Sigmoid colon (tissue), 7 donors: Measurements from ENCODE around the gene VMAC. TPM values are rescaled to one million over a fixed set of nuclear protein-coding genes. Genes with fewer than 3 reads are reported as not detected.
A peak's percentile ranks its signal among the peaks of the same experiment; 100 is the strongest.
"Not testable (repeated sequence)": the region's sequence is repeated elsewhere in the genome, so short reads cannot be mapped to it uniquely, and the experiment has no call there.

Experiments
- DNase-seq: peaks from one replicate; pipeline ENCODE4 v3.0.0-alpha.2; 2019
- H3K27ac ChIP-seq, 4 donors: fragments of 200-600 bp; sonication (generic); one replicate each; pipeline ENCODE4 v1.5.1; 2016 to 2019; ENCODE audit warnings: mild to moderate bottlenecking in 1 of 4
- H3K27me3 ChIP-seq, 3 donors: fragments of 200-600 bp; sonication (generic); one replicate each; pipeline ENCODE4 v1.5.1; 2019; ENCODE audit warnings: mild to moderate bottlenecking in 1 of 3
- H3K36me3 ChIP-seq, 4 donors: fragments of 200-600 bp; sonication (generic); one replicate each; pipeline ENCODE4 v1.5.1; 2016 to 2019
- H3K4me1 ChIP-seq, 4 donors: fragments of 200-600 bp; sonication (generic); one replicate each; pipeline ENCODE4 v1.5.1; 2017 to 2019
- H3K4me3 ChIP-seq, 4 donors: fragments of 200-600 bp; sonication (generic); one replicate each; pipeline ENCODE4 v1.5.1; 2017 to 2019; ENCODE audit warnings: mild to moderate bottlenecking in 2 of 4, moderate library complexity in 1 of 4
- H3K9me3 ChIP-seq, 4 donors: fragments of 200-600 bp in 3 of 4; sonication (generic) in 3 of 4; one replicate each; pipeline versions ENCODE4 v1.5.1 to v1.6.1; 2013 to 2019
- CTCF ChIP-seq, 4 experiments: fragments of 450-650 bp in 3 of 4; fragments of 200-600 bp in 1 of 4; IDR thresholded peaks; one replicate each; pipeline ENCODE4 v1.5.1; 2016 to 2019; ENCODE audit warnings: antibody characterized with exemption in 4 of 4, mild to moderate bottlenecking in 3 of 4, moderate library complexity in 2 of 4
- EP300 ChIP-seq, 4 donors: sonication (generic); formaldehyde crosslinking; IDR thresholded peaks; one replicate each; pipeline ENCODE4 v1.6.1; 2017; ENCODE audit warnings: antibody characterized with exemption in 4 of 4
- POLR2A ChIP-seq, 2 donors: fragments of 450-650 bp; IDR thresholded peaks; one replicate each; pipeline ENCODE4 v1.6.1; 2016; ENCODE audit warnings: antibody characterized with exemption in 2 of 2, mild to moderate bottlenecking in 2 of 2, moderate library complexity in 2 of 2
- POLR2AphosphoS5 ChIP-seq, 4 donors: sonication (generic); formaldehyde crosslinking; IDR thresholded peaks; one replicate each; pipeline ENCODE4 v1.6.1; 2017; ENCODE audit warnings: antibody characterized with exemption in 4 of 4
- WGBS, 2 donors: extraction: QIAGEN DNeasy Blood & Tissue Kit; methylation state at CpG; one replicate each; pipeline ENCODE4 v1.1.7; 2013; 5-methylcytosine and 5-hydroxymethylcytosine counted together
- intact Hi-C: fragments of 100-400 bp; cut with DNase I; formaldehyde crosslinking; loops from one replicate; pipeline ENCODE4 v1.15.1; 2023
- polyA plus RNA-seq, 3 donors: library from polyadenylated mRNA; stranded (reverse); fragments of 200-250 nt; gene quantifications; one replicate each; pipeline ENCODE4 v1.2.3, GENCODE V29; 2013
- total RNA-seq, 4 donors: library from RNA; depleted of rRNA; stranded (reverse); fragments of >200 nt; gene quantifications; one replicate each; pipeline ENCODE4 v1.1.0, GENCODE V29; 2016
- donor health status: healthy with polysubstance abuse.
- donor health status: Bipolar disorder and iron deficiency.
- donor health status: healthy.

The VMAC gene
- total and polyA plus RNA-seq, 7 donors: 1.6 to 14.4 (median 6.4) TPM

GRCh38 chr19:5870986-5871394 lies 33.7 kb upstream of the VMAC start:
- no peak for TF ChIP-seq EP300 (IDR thresholded peaks at IDR 0.05)
- TF ChIP-seq CTCF (IDR thresholded peaks at IDR 0.05): no peak
- TF ChIP-seq POLR2A (IDR thresholded peaks at IDR 0.05): no peak
- peak; percentile 51 to 80 (median 60) for TF ChIP-seq POLR2AphosphoS5 (IDR thresholded peaks at IDR 0.05)
- intact Hi-C loops: no loop called here
- no peaks in the 10 kb centered on the region for H3K9me3 ChIP-seq
- 79 to 80% methylated on average over 12 of the region's 12 CpGs for WGBS, 2 donors
- H3K4me3 ChIP-seq: no peak overlapping the region
- no peaks in the 10 kb centered on the region for H3K36me3 ChIP-seq
- no peak for DNase-seq
- H3K27ac ChIP-seq: peak overlapping the region in 2 of 4 donors; percentile 57 to 60
- H3K4me1 ChIP-seq: peaks cover 0 to 15% (median 7%) of the 10 kb centered on the region in 4 donors
- no peaks in the 10 kb centered on the region for H3K27me3 ChIP-seq

DNA sequence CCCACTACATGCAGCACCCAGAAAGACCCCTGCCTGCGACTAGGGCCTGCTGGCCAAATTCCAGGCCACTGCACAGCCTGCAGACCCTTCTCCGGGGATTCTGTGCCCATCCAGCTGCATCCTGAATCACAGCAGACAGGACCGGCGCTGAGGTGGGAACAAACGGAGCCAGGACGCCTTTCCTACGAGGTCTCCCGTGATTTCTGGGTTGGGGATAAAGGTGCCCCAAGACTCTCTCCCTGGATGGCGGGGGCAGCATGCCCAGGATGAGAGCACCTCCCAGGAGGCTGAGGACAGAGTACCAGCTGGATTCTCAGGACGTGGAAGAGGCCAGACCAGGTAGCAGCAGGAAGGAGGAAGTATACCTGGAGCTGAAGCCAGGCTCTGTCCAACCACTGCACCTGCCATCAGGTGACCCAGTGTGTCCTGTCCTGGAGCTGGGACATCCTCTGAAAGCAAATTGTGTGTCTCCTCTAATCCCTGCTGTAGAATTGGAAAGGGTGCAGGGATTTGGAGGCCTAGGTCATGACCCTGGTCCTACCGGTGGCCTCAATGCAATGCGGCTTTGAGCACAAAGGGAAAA lies 31.0 kb upstream of the VMAC start:
- intact Hi-C loops: no loop called here
- 91 to 92% methylated on average over 12 of the region's 12 CpGs for WGBS, 2 donors
- peaks cover 0 to 26% (median 15%) of the 10 kb centered on the region in 4 donors for H3K4me1 ChIP-seq
- no peaks in the 10 kb centered on the region for H3K27me3 ChIP-seq
- DNase-seq: no peak
- H3K27ac ChIP-seq: no peak overlapping the region
- no peaks in the 10 kb centered on the region for H3K36me3 ChIP-seq
- no peak overlapping the region for H3K4me3 ChIP-seq
- no peak for TF ChIP-seq CTCF (IDR thresholded peaks at IDR 0.05)
- no peak for TF ChIP-seq EP300 (IDR thresholded peaks at IDR 0.05)
- no peak for TF ChIP-seq POLR2A (IDR thresholded peaks at IDR 0.05)
- TF ChIP-seq POLR2AphosphoS5 (IDR thresholded peaks at IDR 0.05): no peak
- no peaks in the 10 kb centered on the region for H3K9me3 ChIP-seq

DNA sequence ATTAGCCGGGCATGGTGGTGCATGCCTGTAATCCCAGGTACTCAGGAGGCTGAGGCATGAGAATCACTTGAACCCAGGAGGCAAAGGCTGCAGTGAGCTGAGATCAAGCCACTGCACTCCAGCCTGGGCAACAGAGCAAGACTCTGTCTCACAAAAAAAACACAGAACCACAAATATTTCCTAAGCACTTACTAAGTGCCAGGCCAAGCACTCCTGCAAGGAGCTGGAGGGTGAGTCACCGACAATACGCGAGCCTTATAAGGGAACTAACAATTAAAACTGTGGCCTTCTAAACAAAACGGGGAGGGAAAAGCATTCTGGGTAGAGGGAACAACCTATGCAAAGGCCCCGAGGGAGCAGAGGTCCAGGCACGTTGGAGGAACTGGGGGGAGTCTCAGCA lies 30.2 kb upstream of the VMAC start:
- H3K9me3 ChIP-seq, intact Hi-C loops, H3K27ac ChIP-seq, H3K36me3 ChIP-seq, H3K27me3 ChIP-seq, DNase-seq, H3K4me3 ChIP-seq: not testable (repeated sequence)
- 84 to 85% methylated on average over 7 of the region's 7 CpGs for WGBS, 2 donors
- H3K4me1 ChIP-seq: peaks cover 0 to 34% (median 21%) of the 10 kb centered on the region in 4 donors

DNA sequence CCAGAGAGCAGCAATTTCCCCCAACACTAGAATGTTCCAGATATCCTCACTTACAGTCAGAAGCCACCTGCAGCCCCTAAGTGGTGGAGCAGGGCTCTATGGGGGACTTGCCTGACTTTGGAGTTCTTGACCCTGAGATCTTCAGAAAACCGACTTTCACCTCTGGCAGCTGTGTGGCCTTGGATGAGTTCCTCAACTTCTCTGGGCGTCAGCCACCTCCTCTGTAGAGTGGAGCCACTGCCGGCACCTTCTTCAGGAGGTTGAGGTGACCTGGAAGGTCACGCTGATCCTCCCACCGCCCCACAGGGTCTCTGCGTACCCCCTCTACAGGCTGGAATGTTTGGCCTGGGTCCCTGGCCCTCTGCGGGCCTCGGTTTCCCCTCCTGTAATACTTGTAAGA lies 27.2 kb upstream of the VMAC start:
- Histone ChIP-seq H3K4me1 (peaks cover 0 to 49% (median 38%) of the 10 kb centered on the region in 4 donors), H3K36me3 (no peaks in the 10 kb centered on the region), H3K27ac (peak overlapping the region in 2 of 4 donors; percentile 47 to 60), H3K4me3 (no peak overlapping the region), H3K9me3 (no peaks in the 10 kb centered on the region), H3K27me3 (no peaks in the 10 kb centered on the region)
- no peak for DNase-seq
- TF ChIP-seq POLR2A (IDR thresholded peaks at IDR 0.05) (no peak), CTCF (IDR thresholded peaks at IDR 0.05) (no peak), POLR2AphosphoS5 (IDR thresholded peaks at IDR 0.05) (no peak), EP300 (IDR thresholded peaks at IDR 0.05) (no peak)
- intact Hi-C loops: no loop called here
- 84 to 89% methylated on average over 8 of the region's 8 CpGs for WGBS, 2 donors

DNA sequence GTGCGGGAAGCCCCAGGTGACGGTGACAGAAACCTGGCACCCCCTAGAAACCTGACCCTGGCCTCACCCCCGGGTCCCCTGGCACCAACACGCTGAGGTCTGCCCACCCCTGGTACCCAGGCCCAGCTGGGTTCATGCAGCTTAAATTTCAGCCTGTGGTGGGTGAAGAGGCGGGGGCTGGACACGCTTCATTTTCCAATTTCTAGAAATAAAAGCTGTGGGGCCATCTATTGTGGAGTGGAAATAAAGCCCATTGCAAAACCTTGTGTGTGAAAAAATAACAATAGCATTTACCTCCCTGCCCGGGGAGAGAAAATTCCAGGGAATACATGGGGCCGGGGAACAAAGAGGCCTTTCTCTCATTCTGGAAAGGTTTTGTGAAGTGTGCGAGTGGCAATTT lies 26.8 kb upstream of the VMAC start:
- intact Hi-C loops: no loop called here
- Histone ChIP-seq H3K4me1 (peaks cover 0 to 49% (median 37%) of the 10 kb centered on the region in 4 donors), H3K27me3 (no peaks in the 10 kb centered on the region), H3K36me3 (no peaks in the 10 kb centered on the region), H3K9me3 (no peaks in the 10 kb centered on the region), H3K4me3 (no peak overlapping the region), H3K27ac (peak overlapping the region in 2 of 4 donors; percentile 47 to 60)
- DNase-seq: no peak
- TF ChIP-seq POLR2AphosphoS5 (IDR thresholded peaks at IDR 0.05) (no peak), POLR2A (IDR thresholded peaks at IDR 0.05) (no peak), CTCF (IDR thresholded peaks at IDR 0.05) (no peak), EP300 (IDR thresholded peaks at IDR 0.05) (no peak)
- 83 to 84% methylated on average over 9 of the region's 9 CpGs for WGBS, 2 donors
